Tibial nerve (tissue), 4 donors: ENCODE data around the gene SLTM. TPM values are rescaled to one million over a fixed set of nuclear protein-coding genes. Genes with fewer than 3 reads are reported as not detected.
"Not testable (repeated sequence)": the region's sequence is repeated elsewhere in the genome, so short reads cannot be mapped to it uniquely, and the experiment has no call there.

ENCODE experiments used
- DNase-seq, 2 donors: peaks; one replicate each; pipeline ENCODE4 v3.0.0-alpha.2; 2019; ENCODE audit warnings: low spot score in 2 of 2
- H3K27ac ChIP-seq, 4 donors: fragments of 200-600 bp; sonication (generic) in 3 of 4; one replicate each; pipeline ENCODE4 v1.5.1; 2017 to 2019; ENCODE audit warnings: mild to moderate bottlenecking in 1 of 4
- H3K27me3 ChIP-seq, 2 donors: fragments of 200-600 bp; sonication (generic) in 1 of 2; one replicate each; pipeline versions ENCODE4 v1.5.1 to v1.6.0; 2017 to 2019
- H3K36me3 ChIP-seq, 3 donors: fragments of 200-600 bp; sonication (generic); one replicate each; pipeline ENCODE4 v1.5.1; 2018 to 2019
- H3K4me1 ChIP-seq, 4 donors: fragments of 200-600 bp; sonication (generic) in 3 of 4; one replicate each; pipeline ENCODE4 v1.5.1; 2017 to 2019
- H3K4me3 ChIP-seq, 4 donors: fragments of 200-600 bp; sonication (generic) in 3 of 4; one replicate each; pipeline ENCODE4 v1.5.1; 2017 to 2019; ENCODE audit warnings: mild to moderate bottlenecking in 1 of 4, moderate library complexity in 1 of 4
- H3K9me3 ChIP-seq, 4 donors: fragments of 200-600 bp; sonication (generic) in 3 of 4; one replicate each; pipeline ENCODE4 v1.5.1; 2017 to 2019
- EP300 ChIP-seq, 2 donors: sonication (generic); formaldehyde crosslinking; IDR thresholded peaks; one replicate each; pipeline ENCODE4 v1.6.1; 2017; ENCODE audit warnings: antibody characterized with exemption in 2 of 2, mild to moderate bottlenecking in 1 of 2
- POLR2A ChIP-seq, 2 donors: fragments of 450-650 bp; IDR thresholded peaks; one replicate each; pipeline ENCODE4 v1.6.1; 2017; ENCODE audit warnings: antibody characterized with exemption in 2 of 2, mild to moderate bottlenecking in 2 of 2, moderate library complexity in 2 of 2
- WGBS, 2 donors: methylation state at CpG; one replicate each; pipeline ENCODE4 v1.1.5; 2018; 5-methylcytosine and 5-hydroxymethylcytosine counted together
- total RNA-seq, 4 donors: library from RNA; depleted of rRNA; stranded (reverse); fragments of >200 nt; gene quantifications; one replicate each; pipeline ENCODE4 v1.1.0, GENCODE V29; 2016
- TF ChIP-seq, protein P1 (sequence below), 5 experiments: fragments of 200-600 bp in 3 of 5; fragments of 450-650 bp in 2 of 5; sonication (generic) in 3 of 5; IDR thresholded peaks; one replicate each; pipeline ENCODE4 v1.5.1; 2016 to 2019; ENCODE audit warnings: antibody characterized with exemption in 5 of 5, mild to moderate bottlenecking in 3 of 5, moderate library complexity in 2 of 5

SLTM gene
- total RNA-seq, 4 donors from 2014 or later = 87.9 to 126 (median 115) TPM

DNA sequence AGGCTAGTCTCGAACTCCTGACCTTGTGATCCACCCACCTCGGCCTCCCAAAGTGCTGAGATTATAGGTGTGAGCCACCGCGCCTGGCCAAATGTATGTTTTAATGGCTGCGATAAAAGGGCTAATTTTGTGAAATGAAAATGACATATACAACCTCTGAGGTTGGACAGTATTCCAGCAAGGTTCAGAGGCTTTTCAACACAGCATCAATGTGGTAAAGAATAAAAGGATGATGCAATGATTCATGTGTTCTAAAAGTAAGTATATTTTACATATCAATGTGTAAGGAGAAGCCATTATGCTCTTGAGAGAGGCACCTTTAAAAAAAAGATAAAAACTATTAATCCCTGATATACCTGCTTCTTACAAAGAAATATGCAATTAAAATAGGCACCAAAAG is 6.7 kb downstream of the SLTM start:
- H3K9me3 ChIP-seq = no peaks in the 10 kb centered on the region
- H3K27me3 ChIP-seq = no peaks in the 10 kb centered on the region
- peaks cover 0 to 61% (median 24%) of the 10 kb centered on the region in 4 donors for H3K4me1 ChIP-seq
- peaks cover 0 to 41% (median 9%) of the 10 kb centered on the region in 3 donors for H3K36me3 ChIP-seq
- no peak for TF ChIP-seq EP300 (IDR thresholded peaks at IDR 0.05)
- TF ChIP-seq POLR2A (IDR thresholded peaks at IDR 0.05) = no peak
- TF ChIP-seq, protein P1, sequence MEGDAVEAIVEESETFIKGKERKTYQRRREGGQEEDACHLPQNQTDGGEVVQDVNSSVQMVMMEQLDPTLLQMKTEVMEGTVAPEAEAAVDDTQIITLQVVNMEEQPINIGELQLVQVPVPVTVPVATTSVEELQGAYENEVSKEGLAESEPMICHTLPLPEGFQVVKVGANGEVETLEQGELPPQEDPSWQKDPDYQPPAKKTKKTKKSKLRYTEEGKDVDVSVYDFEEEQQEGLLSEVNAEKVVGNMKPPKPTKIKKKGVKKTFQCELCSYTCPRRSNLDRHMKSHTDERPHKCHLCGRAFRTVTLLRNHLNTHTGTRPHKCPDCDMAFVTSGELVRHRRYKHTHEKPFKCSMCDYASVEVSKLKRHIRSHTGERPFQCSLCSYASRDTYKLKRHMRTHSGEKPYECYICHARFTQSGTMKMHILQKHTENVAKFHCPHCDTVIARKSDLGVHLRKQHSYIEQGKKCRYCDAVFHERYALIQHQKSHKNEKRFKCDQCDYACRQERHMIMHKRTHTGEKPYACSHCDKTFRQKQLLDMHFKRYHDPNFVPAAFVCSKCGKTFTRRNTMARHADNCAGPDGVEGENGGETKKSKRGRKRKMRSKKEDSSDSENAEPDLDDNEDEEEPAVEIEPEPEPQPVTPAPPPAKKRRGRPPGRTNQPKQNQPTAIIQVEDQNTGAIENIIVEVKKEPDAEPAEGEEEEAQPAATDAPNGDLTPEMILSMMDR (IDR thresholded peaks at IDR 0.05) = no peak
- 95 to 96% methylated on average over 5 of the region's 5 CpGs for WGBS, 2 donors
- no peak for DNase-seq
- H3K27ac ChIP-seq = no peak overlapping the region
- H3K4me3 ChIP-seq = no peak overlapping the region

DNA sequence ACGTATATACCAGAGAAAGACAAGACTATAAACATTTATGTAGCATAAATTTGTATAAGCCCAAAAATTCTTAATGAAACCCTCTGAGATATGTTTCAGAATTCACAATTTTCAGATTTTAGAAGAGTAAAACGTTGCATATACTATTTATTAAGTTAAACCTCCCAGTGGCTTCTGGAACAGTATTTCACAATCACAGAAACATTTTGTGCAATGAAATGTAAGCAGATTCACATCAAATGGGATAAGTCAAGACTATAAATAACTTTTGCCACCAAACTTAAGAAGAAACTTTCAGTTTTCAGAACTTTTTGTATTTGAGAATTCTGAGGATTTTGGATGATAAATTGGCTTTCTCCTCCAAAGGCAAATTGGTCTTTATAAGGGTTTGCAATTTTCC is 9.2 kb downstream of the SLTM start:
- H3K4me1 ChIP-seq = peaks cover 0 to 48% (median 11%) of the 10 kb centered on the region in 4 donors
- no peaks in the 10 kb centered on the region for H3K27me3 ChIP-seq
- WGBS, 2 donors = 58 to 62% methylated on average over 2 of the region's 2 CpGs
- no peak overlapping the region for H3K4me3 ChIP-seq
- no peak for DNase-seq
- H3K36me3 ChIP-seq = peaks cover 0 to 40% (median 9%) of the 10 kb centered on the region in 3 donors
- TF ChIP-seq, protein P1 (IDR thresholded peaks at IDR 0.05) = no peak
- no peak for TF ChIP-seq EP300 (IDR thresholded peaks at IDR 0.05)
- TF ChIP-seq POLR2A (IDR thresholded peaks at IDR 0.05) = no peak
- H3K9me3 ChIP-seq = no peaks in the 10 kb centered on the region
- peak overlapping the region in 3 of 4 donors; percentile 8 to 71 (median 56) for H3K27ac ChIP-seq

DNA sequence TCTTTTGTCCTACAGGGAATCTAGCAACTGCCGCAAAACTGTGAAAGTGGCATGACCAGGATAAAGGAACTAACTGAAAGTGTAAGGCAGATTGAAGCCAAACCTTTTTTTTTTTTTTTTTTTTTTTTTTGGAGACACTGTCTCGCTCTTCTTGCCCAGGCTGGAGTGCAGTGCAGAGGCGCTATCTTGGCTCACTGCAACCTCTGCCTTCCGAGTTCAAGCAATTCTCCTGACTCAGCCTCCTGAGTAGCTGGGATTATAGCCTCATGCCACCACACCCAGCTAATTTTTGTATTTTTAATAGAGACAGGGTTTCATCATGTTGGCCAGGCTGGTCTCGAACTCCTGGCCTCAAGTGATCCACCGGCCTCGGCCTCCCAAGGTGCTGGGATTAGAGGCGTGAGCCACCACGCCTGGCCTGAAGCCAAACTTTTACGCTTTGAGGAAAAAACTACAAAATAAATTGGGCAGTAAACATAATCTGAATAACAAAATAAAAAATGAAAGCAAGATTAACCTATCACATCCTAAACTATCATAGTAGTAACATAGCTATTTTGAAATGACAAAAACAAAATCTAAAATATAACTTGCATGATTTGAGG is 9.7 kb downstream of the SLTM start:
- no peaks in the 10 kb centered on the region for H3K9me3 ChIP-seq
- 78 to 88% methylated on average over 10 of the region's 10 CpGs for WGBS, 2 donors
- peaks cover 0 to 34% (median 9%) of the 10 kb centered on the region in 3 donors for H3K36me3 ChIP-seq
- H3K27ac ChIP-seq = peak overlapping the region in 3 of 4 donors; percentile 8 to 71 (median 56)
- DNase-seq = no peak
- H3K27me3 ChIP-seq = no peaks in the 10 kb centered on the region
- peaks cover 0 to 53% (median 11%) of the 10 kb centered on the region in 4 donors for H3K4me1 ChIP-seq
- TF ChIP-seq EP300 (IDR thresholded peaks at IDR 0.05) = no peak
- TF ChIP-seq, protein P1 (IDR thresholded peaks at IDR 0.05) = no peak
- TF ChIP-seq POLR2A (IDR thresholded peaks at IDR 0.05) = no peak
- H3K4me3 ChIP-seq = no peak overlapping the region

DNA sequence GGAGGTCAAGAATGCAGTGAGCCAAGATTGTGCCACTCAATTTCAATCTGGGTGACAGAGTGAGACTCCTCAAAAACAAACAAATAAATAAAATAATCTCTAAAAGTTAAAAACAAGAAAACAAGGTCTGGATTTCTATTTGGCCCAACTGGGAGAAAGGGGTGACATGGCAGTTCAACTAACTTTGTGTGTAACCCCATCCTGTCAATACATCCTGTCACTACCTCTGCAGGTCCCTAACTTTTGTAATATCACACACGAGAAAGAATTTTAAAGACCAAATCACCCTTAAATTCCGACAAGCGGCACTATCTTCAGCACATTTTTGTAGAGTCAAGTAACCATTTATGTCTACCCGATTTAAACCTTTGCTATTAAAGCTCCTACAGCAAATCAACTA is 10.2 kb downstream of the SLTM start:
- 87 to 91% methylated on average over 4 of the region's 4 CpGs for WGBS, 2 donors
- no peaks in the 10 kb centered on the region for H3K9me3 ChIP-seq
- H3K4me3 ChIP-seq = no peak overlapping the region
- H3K36me3 ChIP-seq = peaks cover 0 to 29% (median 9%) of the 10 kb centered on the region in 3 donors
- no peak for DNase-seq
- TF ChIP-seq, protein P1 (IDR thresholded peaks at IDR 0.05) = no peak
- TF ChIP-seq POLR2A (IDR thresholded peaks at IDR 0.05) (no peak), EP300 (IDR thresholded peaks at IDR 0.05) (no peak)
- no peaks in the 10 kb centered on the region for H3K27me3 ChIP-seq
- peaks cover 0 to 58% (median 11%) of the 10 kb centered on the region in 4 donors for H3K4me1 ChIP-seq
- H3K27ac ChIP-seq = peak overlapping the region in 2 of 4 donors; percentile 31 to 71

DNA sequence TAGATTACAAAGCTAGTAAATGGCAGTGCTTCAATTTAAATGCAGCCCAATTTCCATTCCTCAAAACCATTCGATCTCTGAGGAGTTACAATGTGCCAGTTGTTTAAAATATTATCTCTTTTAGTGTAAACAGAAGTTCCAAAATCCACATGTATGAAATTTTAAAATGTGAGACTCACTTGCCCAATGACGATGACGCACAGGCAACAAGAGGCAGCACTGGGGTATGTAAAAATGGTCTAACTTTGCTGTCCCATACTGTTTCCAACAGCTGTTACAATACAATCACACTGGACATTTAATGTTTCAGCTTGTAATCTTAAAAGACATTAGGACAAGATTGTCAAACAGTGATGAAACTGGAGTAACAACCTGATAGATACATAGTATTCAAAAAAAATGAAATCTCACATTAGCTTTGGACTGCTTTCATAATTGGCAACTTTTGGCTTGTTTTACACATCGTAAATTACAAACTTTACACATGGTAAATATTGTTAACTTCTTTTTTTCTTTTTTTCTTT is 12.2 kb downstream of the SLTM start:
- TF ChIP-seq POLR2A (IDR thresholded peaks at IDR 0.05) = no peak
- TF ChIP-seq EP300 (IDR thresholded peaks at IDR 0.05) = no peak
- TF ChIP-seq, protein P1 (IDR thresholded peaks at IDR 0.05) = no peak
- WGBS, 2 donors = 78 to 81% methylated on average over 4 of the region's 4 CpGs
- H3K27me3 ChIP-seq = no peaks in the 10 kb centered on the region
- DNase-seq = no peak
- H3K9me3 ChIP-seq = no peaks in the 10 kb centered on the region
- peaks cover 0 to 16% (median 3%) of the 10 kb centered on the region in 3 donors for H3K36me3 ChIP-seq
- H3K4me1 ChIP-seq = peaks cover 0 to 67% (median 11%) of the 10 kb centered on the region in 4 donors
- no peak overlapping the region for H3K27ac ChIP-seq
- no peak overlapping the region for H3K4me3 ChIP-seq

- peaks cover 0 to 58% (median 9%) of the 10 kb centered on the region in 4 donors for H3K4me1 ChIP-seq
- DNase-seq, H3K27ac ChIP-seq, H3K27me3 ChIP-seq, H3K9me3 ChIP-seq, H3K4me3 ChIP-seq: not testable (repeated sequence)
- peaks cover 0 to 14% (median 0%) of the 10 kb centered on the region in 3 donors for H3K36me3 ChIP-seq
- 91 to 95% methylated on average over 7 of the region's 7 CpGs for WGBS, 2 donors
Observed at GRCh38 chr15:58920447-58920846, 13.0 kb downstream of the SLTM start.
